H9 (cell line): ENCODE results near the gene HLX. TPM values are rescaled to one million over a fixed set of nuclear protein-coding genes. Genes with fewer than 3 reads are reported as not detected.

ENCODE experiments used
- DNase-seq: peaks from one replicate; pipeline ENCODE4 v3.0.0-alpha.2; 2017
- H2AFZ ChIP-seq: one replicate; pipeline ENCODE4 v1.6.1; 2013; ENCODE audit warnings: mild to moderate bottlenecking, low read length, control low read depth, moderate library complexity
- H2AK5ac ChIP-seq: 2 replicates; pipeline ENCODE4 v1.6.1; 2013; ENCODE audit warnings: low read length, control low read depth, mixed read lengths; ENCODE audit not compliant: insufficient read length
- H2BK120ac ChIP-seq: one replicate; pipeline ENCODE4 v1.6.1; 2013; ENCODE audit warnings: low read depth, mild to moderate bottlenecking, low read length, control low read depth, inconsistent platforms; ENCODE audit not compliant: poor library complexity, severe bottlenecking
- H2BK12ac ChIP-seq: 2 replicates; pipeline ENCODE4 v1.6.1; 2013; ENCODE audit warnings: low read length, control low read depth, mixed read lengths, low read depth; ENCODE audit not compliant: insufficient read length
- H2BK15ac ChIP-seq: 2 replicates; pipeline ENCODE4 v1.6.1; 2013; ENCODE audit warnings: low read depth, low read length, control low read depth
- H2BK20ac ChIP-seq: one replicate; pipeline ENCODE4 v1.6.1; 2013; ENCODE audit warnings: low read depth, mild to moderate bottlenecking, low read length, control low read depth, inconsistent platforms; ENCODE audit not compliant: poor library complexity, severe bottlenecking
- H2BK5ac ChIP-seq: 2 replicates; pipeline ENCODE4 v1.6.1; 2013; ENCODE audit warnings: low read length, control low read depth, mixed read lengths; ENCODE audit not compliant: insufficient read length
- H3K14ac ChIP-seq: 2 replicates; pipeline ENCODE4 v1.6.1; 2013; ENCODE audit warnings: low read length, control low read depth; ENCODE audit not compliant: insufficient read depth
- H3K18ac ChIP-seq: 2 replicates; pipeline ENCODE4 v1.6.1; 2013; ENCODE audit warnings: low read depth, mild to moderate bottlenecking, mixed read lengths, low read length, control low read depth; ENCODE audit not compliant: insufficient read length
- H3K23ac ChIP-seq: 2 replicates; pipeline ENCODE4 v1.6.1; 2013; ENCODE audit warnings: low read length, control low read depth, mixed read lengths, low read depth; ENCODE audit not compliant: insufficient read length
- H3K23me2 ChIP-seq: 2 replicates; pipeline ENCODE4 v1.6.1; 2013; ENCODE audit warnings: low read depth, mild to moderate bottlenecking, mixed read lengths, low read length, control low read depth; ENCODE audit not compliant: insufficient read length, poor library complexity, severe bottlenecking
- H3K27ac ChIP-seq: 2 replicates; pipeline ENCODE4 v1.5.1; 2013; ENCODE audit warnings: low read length, control low read depth, mixed read lengths, low read depth; ENCODE audit not compliant: insufficient read length
- H3K27me3 ChIP-seq: 2 replicates; pipeline ENCODE4 v1.6.1; 2013; ENCODE audit warnings: low read length, control low read depth, inconsistent platforms; ENCODE audit not compliant: insufficient read depth
- H3K4ac ChIP-seq: 2 replicates; pipeline ENCODE4 v1.6.1; 2013; ENCODE audit warnings: low read depth, mild to moderate bottlenecking, control low read depth, inconsistent platforms, low read length, moderate library complexity
- H3K4me1 ChIP-seq: 2 replicates; pipeline ENCODE4 v1.6.1; 2013; ENCODE audit warnings: low read length, control low read depth, inconsistent platforms; ENCODE audit not compliant: insufficient read depth
- H3K4me2 ChIP-seq: 2 replicates; pipeline ENCODE4 v1.6.1; 2013; ENCODE audit warnings: low read length, control low read depth, mixed read lengths; ENCODE audit not compliant: insufficient read length, insufficient read depth
- H3K56ac ChIP-seq: 2 replicates; pipeline ENCODE4 v1.6.1; 2013; ENCODE audit warnings: low read depth, mild to moderate bottlenecking, mixed read lengths, low read length, control low read depth; ENCODE audit not compliant: insufficient read length
- H3K79me1 ChIP-seq: 2 replicates; pipeline ENCODE4 v1.6.1; 2013; ENCODE audit warnings: low read depth, mild to moderate bottlenecking, moderate library complexity, low read length, control low read depth, inconsistent platforms; ENCODE audit not compliant: insufficient read depth, poor library complexity, severe bottlenecking
- H3K79me2 ChIP-seq: 2 replicates; pipeline ENCODE4 v1.6.1; 2013; ENCODE audit warnings: low read length, control low read depth, inconsistent platforms; ENCODE audit not compliant: insufficient read depth
- H3K9ac ChIP-seq: 2 replicates; pipeline ENCODE4 v1.6.1; 2013; ENCODE audit warnings: low read length, control low read depth, mixed read lengths; ENCODE audit not compliant: insufficient read length; ENCODE audit errors: extremely low read depth
- H3K9me3 ChIP-seq: one replicate; pipeline ENCODE4 v1.6.1; 2013; ENCODE audit warnings: low read depth, low read length, inconsistent platforms; ENCODE audit not compliant: control insufficient read depth
- H3T11ph ChIP-seq: one replicate; pipeline ENCODE4 v1.6.1; 2013; ENCODE audit warnings: mild to moderate bottlenecking, low read length, control low read depth, inconsistent platforms
- H4K20me1 ChIP-seq: one replicate; pipeline ENCODE4 v1.6.1; 2013; ENCODE audit not compliant: control insufficient read depth, insufficient read length, insufficient read depth
- H4K5ac ChIP-seq: 2 replicates; pipeline ENCODE4 v1.6.1; 2013; ENCODE audit warnings: low read depth, mild to moderate bottlenecking, mixed read lengths, low read length, control low read depth; ENCODE audit not compliant: insufficient read length
- H4K8ac ChIP-seq: replicated peaks from 2 replicates; pipeline ENCODE4 v1.6.1; 2013; ENCODE audit warnings: low read length, control low read depth, mixed read lengths, low read depth; ENCODE audit not compliant: insufficient read length
- H4K91ac ChIP-seq: 2 replicates; pipeline ENCODE4 v1.6.1; 2013; ENCODE audit warnings: low read depth, mild to moderate bottlenecking, moderate library complexity, mixed read lengths, low read length, control low read depth; ENCODE audit not compliant: insufficient read length
- H3K27ac Mint-ChIP-seq, 3 experiments: 2 replicates in 2 of 3; 3 replicates in 1 of 3; pipeline ENCODE4 v1.8.0; 2020 to 2021; ENCODE audit warnings: mixed read lengths in 3 of 3, mild to moderate bottlenecking in 1 of 3, moderate library complexity in 1 of 3
- H3K27me3 Mint-ChIP-seq: 2 replicates; pipeline ENCODE4 v1.8.0; 2021; ENCODE audit warnings: low read depth, mild to moderate bottlenecking, moderate library complexity, mixed read lengths
- H3K36me3 Mint-ChIP-seq, 3 experiments: 2 replicates in 2 of 3; 3 replicates in 1 of 3; pipeline ENCODE4 v1.8.0; 2020 to 2021; ENCODE audit warnings: low read depth in 3 of 3, mixed read lengths in 3 of 3; ENCODE audit not compliant: insufficient read depth in 1 of 3
- H3K4me1 Mint-ChIP-seq, 2 experiments: 2 replicates each; pipeline ENCODE4 v1.8.0; 2020; ENCODE audit warnings: mixed read lengths in 2 of 2
- H3K4me3 Mint-ChIP-seq, 2 experiments: 2 replicates in 1 of 2; 3 replicates in 1 of 2; pipeline ENCODE4 v1.8.0; 2020 to 2021; ENCODE audit warnings: mild to moderate bottlenecking in 2 of 2, mixed read lengths in 2 of 2, moderate library complexity in 1 of 2
- H3K9me3 Mint-ChIP-seq, 2 experiments: 2 replicates in 1 of 2; 3 replicates in 1 of 2; pipeline ENCODE4 v1.8.0; 2020; ENCODE audit warnings: mild to moderate bottlenecking in 2 of 2, mixed read lengths in 2 of 2, moderate library complexity in 1 of 2
- WGBS: extraction: QIAGEN DNeasy Blood & Tissue Kit; methylation state at CpG from one replicate; pipeline ENCODE4 v1.1.7; 2013; ENCODE audit warnings: missing lambda C conversion rate, low lambda C conversion rate, mixed read lengths; ENCODE audit not compliant: insufficient read length; ENCODE audit errors: extremely low coverage; 5-methylcytosine and 5-hydroxymethylcytosine counted together
- total RNA-seq: library from RNA; stranded (reverse); gene quantifications from 2 replicates; pipeline ENCODE4 v1.2.1, GENCODE V29; 2021
- TF ChIP-seq, protein P1 (sequence below): fragments of 200-600 bp; sonication (generic); conservative IDR thresholded peaks from 3 replicates; pipeline ENCODE4 v1.8.0; 2021; ENCODE audit warnings: antibody characterized with exemption, mild to moderate bottlenecking

The HLX gene
- total RNA-seq, 1 experiment from 2014 or later: 0.37 TPM

GRCh38 chr1:220905650-220906560, 26.7 kb downstream of the HLX start:
- no peaks in the 10 kb centered on the region for H3K23me2 ChIP-seq
- no peak overlapping the region for H3K18ac ChIP-seq
- Mint-ChIP-seq H3K9me3 (peaks cover 0 to 2% of the 10 kb centered on the region in 2 experiments; a peak in 1 of 5 replicates), H3K4me3 (no peak overlapping the region), H3K27ac (no peak overlapping the region), H3K36me3 (no peaks in the 10 kb centered on the region), H3K27me3 (peaks cover 69% of the 10 kb centered on the region), H3K4me1 (peaks cover 7 to 11% of the 10 kb centered on the region in 2 experiments)
- no peak overlapping the region for H2BK120ac ChIP-seq
- H2BK15ac ChIP-seq: no peak overlapping the region
- H3K27ac ChIP-seq: no peak overlapping the region
- no peaks in the 10 kb centered on the region for H3K4me1 ChIP-seq
- no peak overlapping the region for H3K14ac ChIP-seq
- no peak for DNase-seq
- H2BK12ac ChIP-seq: no peak overlapping the region
- H3K23ac ChIP-seq: no peak overlapping the region
- H2BK5ac ChIP-seq: no peak overlapping the region
- no peak overlapping the region for H3K4ac ChIP-seq
- no peak overlapping the region for H2AFZ ChIP-seq
- no CpG with 5 or more reads among the region's 5 CpGs for WGBS
- TF ChIP-seq, protein P1, sequence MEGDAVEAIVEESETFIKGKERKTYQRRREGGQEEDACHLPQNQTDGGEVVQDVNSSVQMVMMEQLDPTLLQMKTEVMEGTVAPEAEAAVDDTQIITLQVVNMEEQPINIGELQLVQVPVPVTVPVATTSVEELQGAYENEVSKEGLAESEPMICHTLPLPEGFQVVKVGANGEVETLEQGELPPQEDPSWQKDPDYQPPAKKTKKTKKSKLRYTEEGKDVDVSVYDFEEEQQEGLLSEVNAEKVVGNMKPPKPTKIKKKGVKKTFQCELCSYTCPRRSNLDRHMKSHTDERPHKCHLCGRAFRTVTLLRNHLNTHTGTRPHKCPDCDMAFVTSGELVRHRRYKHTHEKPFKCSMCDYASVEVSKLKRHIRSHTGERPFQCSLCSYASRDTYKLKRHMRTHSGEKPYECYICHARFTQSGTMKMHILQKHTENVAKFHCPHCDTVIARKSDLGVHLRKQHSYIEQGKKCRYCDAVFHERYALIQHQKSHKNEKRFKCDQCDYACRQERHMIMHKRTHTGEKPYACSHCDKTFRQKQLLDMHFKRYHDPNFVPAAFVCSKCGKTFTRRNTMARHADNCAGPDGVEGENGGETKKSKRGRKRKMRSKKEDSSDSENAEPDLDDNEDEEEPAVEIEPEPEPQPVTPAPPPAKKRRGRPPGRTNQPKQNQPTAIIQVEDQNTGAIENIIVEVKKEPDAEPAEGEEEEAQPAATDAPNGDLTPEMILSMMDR: no peak
- H3K9me3 ChIP-seq: no peaks in the 10 kb centered on the region
- H3K4me2 ChIP-seq: no peak overlapping the region
- no peak overlapping the region for H2BK20ac ChIP-seq
- H4K5ac ChIP-seq: no peak overlapping the region
- H4K20me1 ChIP-seq: no peaks in the 10 kb centered on the region
- H3T11ph ChIP-seq: no peak overlapping the region
- H4K8ac ChIP-seq: no peak overlapping the region
- no peaks in the 10 kb centered on the region for H3K79me2 ChIP-seq
- peaks cover 2% of the 10 kb centered on the region; the same call in 1 of the 2 replicates for H3K27me3 ChIP-seq
- H3K56ac ChIP-seq: no peak overlapping the region
- no peak overlapping the region for H3K9ac ChIP-seq
- no peak overlapping the region for H4K91ac ChIP-seq
- H3K79me1 ChIP-seq: no peaks in the 10 kb centered on the region
- no peak overlapping the region for H2AK5ac ChIP-seq
